Ramos (cell line): ENCODE results near the gene ATP11A.

Experiments
- in situ Hi-C: fragments of 300-500 bp; cut with MboI; formaldehyde crosslinking; loops from one replicate; pipeline ENCODE4 v1.14.3; 2022; ENCODE audit warnings: low sequenced_read_pairs; ENCODE audit not compliant: unreplicated experiment

ATP11A gene

DNA sequence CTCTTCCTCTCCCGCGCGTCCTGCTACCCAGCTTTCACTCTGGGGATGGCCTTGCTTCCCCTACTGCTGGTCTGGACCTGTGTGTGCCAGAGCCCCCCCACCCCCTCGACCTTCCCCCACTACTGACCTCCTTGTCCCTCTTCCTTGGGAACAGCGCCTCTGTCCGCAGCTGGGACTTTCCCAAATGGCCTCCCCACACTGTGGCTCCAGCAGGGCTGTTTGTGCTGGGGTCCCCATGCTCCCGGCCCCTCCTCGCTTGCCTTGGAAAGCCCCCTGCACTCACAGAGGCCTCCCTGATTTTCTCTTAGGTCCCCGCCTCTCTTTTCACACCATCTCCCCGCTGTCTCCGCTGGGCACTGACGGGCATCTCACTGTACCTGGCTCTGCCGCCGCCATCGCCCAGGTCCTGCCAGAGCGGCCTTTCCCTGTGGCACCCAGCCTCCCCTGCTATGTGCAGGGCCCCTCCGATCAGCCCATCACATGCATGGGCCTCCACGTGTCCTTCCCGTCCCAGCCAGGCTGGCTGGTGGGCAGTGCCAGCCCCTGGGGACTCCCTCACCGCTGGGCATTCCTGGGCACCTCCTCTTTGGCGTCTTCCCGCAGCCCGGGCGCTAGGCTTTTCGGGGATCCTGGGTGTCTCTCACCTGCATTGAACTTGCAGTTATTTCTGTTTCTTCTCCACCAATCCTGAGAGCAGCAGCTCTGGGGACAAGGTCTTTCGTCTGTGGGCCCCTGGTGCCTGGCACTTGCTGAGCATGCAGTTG, 118.7 kb downstream of the ATP11A start:
- in situ Hi-C loops: no loop called here

DNA sequence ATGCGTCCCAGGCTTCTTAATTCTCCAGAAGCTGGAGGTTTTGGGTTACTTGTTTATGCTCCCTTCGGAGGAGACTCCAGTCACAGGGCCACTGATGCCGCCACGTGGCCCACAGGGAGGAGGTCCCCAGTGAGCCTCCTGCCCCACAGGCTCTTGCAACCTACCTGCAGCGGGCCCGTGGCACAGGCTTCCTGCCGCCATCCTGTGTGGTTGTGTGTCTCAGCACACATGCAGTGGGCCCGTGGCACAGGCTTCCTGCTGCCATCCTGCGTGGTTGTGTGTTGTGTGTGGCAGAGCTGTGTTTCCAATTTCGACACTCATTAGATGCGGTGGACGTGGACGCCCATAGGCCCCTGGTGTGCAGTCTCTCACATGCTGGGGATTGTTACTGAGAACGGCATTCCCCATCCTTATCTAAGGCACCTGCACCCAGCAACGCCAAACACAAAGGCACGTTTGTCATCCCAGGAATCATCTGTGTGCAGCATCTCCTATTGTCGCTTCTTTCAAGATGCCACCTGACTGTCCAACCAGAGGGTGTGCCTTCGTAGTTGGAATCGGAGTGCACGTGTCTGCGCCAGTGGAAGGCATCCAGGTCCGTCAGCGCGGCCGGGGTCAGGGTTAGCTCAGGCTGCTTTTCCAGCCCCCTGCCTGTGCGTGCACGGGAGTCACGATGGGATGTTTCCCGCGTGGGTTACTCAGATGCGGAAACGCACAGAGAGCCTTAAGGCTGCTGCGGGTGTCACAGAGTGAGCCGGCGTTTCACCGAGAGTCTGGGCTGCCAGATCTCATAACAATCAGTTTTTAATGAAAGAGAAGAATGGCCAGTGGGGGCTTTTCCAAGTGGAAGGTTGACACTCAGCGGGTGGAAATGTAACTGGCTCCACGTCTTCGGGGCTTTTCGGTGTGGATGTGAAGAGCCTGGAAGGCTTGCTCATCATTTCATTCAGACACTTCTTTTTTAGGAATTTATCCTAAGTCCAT, 119.8 kb downstream of the ATP11A start:
- in situ Hi-C loops: no loop called here

DNA sequence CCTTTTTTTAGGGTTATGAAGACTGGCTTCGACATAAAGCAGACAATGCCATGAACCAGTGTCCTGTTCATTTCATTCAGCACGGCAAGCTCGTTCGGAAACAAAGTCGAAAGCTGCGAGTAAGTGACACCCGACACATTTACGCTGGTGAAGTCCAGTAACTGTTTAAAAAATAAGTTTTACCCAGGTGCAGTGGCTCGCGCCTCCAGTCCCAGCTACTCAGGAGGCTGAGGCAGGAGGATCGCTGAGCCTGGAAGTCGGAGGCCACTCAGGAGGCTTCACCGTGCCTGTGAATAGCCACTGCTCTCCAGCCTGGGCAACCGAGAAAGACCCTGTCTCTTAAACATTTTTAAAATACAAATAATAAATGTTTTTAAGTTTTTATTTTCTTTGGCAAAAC, 120.8 kb downstream of the ATP11A start:
- in situ Hi-C loops: no loop called here

DNA sequence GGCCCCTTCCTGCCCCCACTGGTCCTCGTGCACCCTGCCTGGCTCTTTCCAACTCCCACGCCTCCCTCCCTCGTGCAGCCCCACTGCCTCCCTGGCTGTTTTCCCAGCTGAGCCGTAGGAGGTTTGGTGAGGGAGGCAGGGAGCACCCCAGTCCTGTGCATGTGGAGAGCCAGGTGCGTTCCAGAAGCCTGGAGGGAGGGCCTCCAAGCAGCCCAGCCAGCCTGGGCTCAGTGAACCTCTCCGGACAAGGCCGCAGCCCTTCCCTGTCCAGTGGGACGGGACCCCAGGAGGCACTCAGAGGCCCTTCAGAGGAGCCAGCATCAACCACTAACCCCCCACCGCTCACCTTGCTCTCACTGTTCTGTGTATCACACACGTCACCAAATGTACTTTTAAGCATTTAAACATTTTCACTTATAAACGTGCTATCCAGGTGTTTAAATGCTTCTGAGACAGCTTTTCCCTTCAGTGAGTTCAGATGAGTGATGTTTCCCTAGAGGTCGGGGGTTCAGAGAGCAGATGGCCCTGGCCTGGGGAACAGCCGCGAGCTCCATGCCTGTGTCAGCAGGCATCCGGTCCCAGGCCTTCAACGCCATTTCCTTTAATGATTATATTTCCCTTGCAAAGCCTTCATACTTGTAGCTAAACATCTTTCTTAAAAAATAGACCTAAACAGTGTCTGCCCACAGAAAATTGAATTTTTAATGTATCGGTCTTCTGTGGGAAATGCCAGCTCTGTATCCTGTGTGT, 122.6 kb downstream of the ATP11A start:
- in situ Hi-C loops: no loop called here

DNA sequence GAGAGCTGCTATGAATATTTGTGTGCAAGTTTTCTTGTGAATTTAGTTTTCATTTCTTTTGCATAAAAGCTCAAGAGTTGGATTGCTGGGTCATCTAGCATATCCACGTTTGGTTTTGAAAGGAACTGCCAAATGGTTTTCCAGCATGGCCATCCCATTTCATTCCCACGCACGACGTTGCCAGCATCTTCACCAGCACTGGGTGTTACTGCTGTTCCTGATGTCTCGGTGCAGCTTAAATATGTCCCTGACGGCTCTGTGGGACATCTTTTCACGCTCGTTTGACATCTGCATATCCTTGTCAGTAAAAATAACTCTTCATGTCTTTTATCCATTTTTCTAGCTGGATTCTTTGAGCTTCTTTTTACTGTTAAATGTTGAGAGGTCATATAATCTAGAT, 123.7 kb downstream of the ATP11A start:
- in situ Hi-C loops: no loop called here

DNA sequence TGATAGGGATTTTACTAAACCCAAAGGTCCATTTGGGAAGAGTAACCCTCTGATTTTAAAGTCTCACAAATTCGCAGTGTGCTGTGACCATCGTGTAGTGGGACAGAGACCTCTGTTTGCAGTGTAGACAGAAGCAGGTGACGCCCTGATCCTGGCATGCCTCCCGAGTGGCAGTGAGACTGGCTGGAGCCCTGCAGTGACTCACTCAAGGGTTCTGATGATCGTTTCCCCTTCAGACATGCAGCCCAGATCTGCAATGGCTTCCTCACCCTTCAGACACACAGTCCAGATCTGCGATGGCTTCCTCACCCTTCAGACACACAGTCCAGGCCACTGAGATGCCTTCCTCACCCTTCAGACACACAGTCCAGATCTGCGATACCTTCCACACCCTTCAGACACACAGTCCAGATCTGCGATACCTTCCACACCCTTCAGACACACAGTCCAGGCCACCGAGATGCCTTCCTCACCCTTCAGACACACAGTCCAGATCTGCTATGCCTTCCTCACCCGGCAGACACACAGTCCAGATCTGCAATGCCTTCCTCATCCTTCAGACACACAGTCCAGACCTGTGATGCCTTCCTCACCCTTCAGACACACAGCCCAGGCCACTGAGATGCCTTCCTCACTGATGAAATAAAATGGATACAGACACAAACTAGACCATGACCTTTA, 125.2 kb downstream of the ATP11A start:
- in situ Hi-C loops: no loop called here

DNA sequence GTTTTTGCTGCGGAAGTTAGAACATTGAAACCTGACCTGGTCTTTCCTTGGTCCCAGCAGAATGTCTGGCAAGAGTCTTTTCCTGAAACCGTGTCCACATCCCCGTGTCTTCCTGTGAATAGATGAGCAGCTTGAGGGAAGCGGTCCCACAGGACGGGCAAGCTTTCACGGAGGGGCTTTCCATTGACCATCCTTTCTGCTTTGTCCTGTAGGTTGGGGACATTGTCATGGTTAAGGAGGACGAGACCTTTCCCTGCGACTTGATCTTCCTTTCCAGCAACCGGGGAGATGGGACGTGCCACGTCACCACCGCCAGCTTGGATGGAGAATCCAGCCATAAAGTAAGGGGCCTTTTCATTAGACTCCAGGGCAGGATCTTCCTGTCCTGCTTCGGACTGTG, 126.0 kb downstream of the ATP11A start:
- in situ Hi-C loops: no loop called here

DNA sequence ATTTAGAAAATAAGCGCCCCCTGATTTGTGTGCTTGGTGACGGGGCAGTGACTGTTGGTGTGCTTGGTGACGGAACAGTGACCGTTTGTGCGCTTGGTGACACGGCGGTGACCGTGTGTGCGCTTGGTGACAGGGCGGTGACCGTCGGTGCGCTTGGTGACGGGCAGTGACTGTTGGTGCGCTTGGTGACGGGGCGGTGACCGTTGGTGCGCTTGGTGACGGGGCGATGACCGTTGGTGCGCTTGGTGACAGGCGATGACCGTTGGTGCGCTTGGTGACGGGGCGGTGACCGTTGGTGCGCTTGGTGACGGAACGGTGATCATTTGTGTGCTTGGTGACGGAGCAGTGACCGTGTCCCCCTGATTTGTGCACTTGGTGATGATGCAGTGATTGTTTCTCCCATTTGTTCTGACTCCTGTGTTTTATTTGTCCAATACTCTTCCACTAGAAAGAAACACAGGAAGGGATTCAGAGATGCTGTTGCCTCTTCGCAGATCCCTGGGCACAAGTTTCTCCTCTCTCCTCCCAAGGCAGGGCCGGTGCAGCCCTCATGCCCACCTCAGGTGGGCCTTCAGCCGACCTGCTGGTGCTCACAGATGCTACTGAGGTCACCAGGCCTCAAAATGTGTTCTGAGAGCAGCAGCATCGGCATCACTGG, 128.3 kb downstream of the ATP11A start:
- in situ Hi-C loops: no loop called here

DNA sequence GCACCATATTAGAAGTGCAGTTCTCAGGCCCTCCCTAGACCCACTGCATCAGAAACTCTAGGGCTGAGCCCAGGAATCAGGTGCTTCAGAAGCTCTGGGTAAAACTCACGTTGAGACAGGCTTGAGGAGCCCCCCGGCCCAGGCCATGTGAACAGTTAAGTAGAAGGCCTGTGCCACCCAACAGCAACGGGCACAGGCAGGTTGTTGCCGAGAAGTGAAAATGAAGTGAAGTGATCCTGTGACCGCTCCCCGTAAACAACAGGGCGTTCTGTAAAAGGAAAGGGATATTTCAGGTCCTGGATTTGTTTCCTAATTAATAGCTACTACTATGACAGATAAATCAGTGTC, 128.8 kb downstream of the ATP11A start:
- in situ Hi-C loops: no loop called here

DNA sequence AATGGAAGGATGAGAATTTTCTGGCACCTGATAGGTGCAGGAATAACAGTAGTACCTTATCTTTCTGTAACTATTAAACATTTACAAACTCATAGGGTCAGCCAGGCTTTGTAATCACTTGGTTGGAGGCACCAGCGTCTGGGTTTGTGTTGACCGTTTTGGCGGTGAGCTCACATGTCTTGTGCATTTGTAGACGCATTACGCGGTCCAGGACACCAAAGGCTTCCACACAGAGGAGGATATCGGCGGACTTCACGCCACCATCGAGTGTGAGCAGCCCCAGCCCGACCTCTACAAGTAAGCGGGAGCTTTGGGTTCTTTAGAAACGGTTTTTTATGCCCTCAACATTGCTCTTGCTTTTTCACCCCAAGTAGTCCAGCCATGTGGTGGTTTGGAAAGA, 129.3 kb downstream of the ATP11A start:
- in situ Hi-C loops: no loop called here

DNA sequence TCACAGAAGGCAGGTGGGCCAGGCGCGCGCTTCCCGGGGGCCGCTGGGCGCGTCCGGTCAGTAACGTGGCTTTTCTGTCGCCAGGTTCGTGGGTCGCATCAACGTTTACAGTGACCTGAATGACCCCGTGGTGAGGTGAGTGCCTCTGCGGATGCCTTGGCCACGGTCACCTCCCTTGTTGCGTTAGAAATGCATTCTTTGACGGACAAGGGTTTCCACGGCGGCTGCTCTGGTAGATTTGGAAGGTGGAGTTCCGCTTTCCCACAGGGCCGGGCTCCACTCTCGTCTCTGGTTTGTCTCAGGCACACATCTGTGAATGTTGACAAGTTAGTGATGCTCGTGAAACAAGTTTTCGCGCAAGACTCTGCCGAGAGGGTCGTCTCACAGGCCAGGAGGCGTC, 130.0 kb downstream of the ATP11A start:
- in situ Hi-C loops: no loop called here

DNA sequence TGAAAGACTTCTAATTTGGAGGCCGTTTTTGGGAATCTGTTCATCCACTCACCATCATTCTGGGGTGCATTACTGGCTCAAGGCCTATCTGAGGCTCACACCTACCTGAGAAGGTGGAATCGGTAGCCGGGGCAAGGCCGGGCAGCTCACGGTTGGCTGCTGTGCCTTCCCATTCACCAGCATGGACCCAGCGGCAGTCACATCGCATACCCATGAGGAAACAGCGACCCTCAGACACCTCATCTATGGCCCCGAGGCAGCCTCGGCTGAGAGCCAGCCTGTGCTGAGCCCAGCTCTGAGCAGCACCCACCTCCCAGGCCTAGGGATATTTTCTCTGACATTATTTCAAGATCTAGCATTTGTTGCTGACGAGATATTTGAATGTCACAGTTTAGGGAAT, 130.5 kb downstream of the ATP11A start:
- in situ Hi-C loops: no loop called here

DNA sequence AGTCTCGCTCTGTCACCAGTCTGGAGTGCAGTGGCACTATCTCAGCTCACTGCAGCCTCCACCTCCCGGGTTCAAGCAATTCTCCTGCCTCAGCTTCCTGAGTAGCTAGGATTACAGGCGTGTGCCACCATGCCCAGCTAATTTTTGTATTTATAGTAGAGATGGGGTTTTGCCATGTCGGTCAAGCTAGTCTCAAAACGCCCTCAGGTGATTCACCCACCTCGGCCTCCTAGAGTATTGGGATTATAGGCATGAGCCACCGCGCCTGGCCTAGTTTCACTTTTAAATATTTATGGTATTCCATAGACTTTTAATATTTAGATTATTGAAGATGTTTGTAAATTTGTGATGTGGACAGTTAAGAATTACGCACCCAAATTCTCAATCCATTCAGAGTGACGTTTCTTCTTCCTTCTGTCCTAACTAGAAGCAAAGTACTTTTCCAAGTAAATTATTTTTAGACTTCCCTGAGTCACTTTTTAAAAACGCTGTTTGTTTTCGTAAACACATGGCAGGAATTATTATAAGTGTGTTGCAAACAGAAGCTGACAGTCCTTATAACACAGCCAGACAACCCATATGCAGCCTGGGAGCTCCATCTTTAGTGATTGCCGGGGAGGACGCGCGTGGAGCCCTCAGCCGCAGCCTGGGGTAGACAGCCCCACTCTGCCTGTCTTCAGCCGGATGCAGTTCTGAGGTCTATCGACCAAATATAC, 131.7 kb downstream of the ATP11A start:
- in situ Hi-C loops: no loop called here

DNA sequence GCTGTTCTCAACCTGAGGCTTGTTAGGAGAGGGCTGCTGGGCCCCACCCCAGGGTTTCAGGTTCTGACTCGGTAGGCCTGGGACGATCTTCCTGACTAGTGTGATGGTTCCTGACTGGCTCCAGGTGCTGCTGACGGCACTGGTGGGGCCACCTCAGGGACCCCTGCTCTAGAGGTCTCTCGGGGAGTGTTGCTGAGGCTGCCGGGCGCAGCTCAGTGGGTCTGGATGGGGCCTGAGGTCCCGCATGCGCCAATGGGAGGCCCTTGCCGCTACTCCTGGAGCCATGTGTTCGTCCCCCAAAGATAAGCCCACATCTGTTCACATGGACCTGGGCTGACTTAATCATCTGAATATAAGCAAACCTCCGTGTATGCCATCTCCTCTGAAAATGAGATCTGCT, 133.0 kb downstream of the ATP11A start:
- in situ Hi-C loops: no loop called here

DNA sequence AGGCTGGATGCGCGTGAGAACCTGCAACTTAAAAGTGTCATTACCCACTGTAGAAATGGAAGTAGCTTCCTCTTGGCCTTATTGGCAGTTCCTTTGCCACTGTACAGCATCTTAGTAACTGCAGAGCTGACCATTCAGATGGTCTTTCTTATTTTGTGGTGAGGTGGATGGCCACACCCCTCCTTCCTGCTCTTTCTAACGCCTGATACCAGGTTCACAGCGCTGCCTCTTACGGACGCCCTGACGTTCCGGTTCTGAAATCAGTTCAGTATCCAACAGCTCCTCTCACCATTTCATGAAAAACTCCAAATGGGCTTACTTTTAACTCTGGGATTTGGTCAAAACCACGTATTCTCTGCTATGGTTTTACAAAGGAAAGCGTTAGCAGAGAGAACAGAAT, 134.6 kb downstream of the ATP11A start:
- in situ Hi-C loops: no loop called here

DNA sequence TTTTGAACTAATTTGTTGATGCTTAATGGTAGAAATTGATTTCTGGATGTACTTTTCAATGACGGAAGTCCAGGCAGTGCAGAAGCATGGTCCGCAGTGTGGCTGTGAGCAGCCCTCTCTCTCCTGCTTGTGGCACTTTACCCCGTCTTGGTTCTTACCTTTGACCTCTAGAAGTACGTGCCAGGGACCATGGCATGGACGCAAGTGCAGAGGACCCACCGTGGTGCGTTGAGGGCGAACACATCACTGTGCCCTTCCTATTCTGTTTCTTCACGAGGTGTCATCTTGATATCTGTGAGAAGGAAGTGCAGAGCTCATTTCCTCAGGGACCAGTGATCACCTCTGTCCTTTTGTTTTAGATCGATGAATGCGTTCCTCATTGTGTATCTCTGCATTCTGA, 135.2 kb downstream of the ATP11A start:
- in situ Hi-C loops: no loop called here

DNA sequence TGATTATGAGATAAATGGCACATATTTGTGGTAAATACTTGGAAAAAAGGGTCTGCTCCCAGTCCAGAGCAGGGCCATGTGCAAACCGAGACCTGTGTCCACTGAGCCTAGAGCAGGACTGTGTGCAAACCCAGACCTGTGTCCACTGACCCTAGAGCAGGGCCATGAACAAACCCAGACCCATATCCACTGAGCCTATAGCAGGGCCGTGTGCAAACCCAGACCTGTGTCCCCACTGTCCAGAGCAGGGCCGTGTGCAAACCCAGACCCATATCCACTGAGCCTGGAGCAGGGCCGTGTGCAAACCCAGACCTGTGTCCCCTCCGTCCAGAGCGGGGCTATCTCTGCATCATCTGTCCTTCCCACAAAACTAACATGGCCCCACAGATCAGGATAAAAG, 136.0 kb downstream of the ATP11A start:
- in situ Hi-C loops: no loop called here

DNA sequence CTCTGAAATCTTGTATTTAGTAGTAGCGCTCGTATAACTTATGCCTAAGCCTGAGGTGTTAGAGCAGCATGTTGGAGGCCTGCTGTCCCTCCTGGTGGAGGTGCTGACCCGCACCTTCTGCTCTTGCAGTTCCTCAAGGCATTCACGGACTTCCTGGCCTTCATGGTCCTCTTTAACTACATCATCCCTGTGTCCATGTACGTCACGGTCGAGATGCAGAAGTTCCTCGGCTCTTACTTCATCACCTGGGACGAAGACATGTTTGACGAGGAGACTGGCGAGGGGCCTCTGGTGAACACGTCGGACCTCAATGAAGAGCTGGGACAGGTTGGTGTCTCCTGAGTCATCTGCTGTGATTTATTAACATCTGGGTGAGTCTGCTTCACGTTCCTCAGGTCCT, 136.7 kb downstream of the ATP11A start:
- in situ Hi-C loops: no loop called here

DNA sequence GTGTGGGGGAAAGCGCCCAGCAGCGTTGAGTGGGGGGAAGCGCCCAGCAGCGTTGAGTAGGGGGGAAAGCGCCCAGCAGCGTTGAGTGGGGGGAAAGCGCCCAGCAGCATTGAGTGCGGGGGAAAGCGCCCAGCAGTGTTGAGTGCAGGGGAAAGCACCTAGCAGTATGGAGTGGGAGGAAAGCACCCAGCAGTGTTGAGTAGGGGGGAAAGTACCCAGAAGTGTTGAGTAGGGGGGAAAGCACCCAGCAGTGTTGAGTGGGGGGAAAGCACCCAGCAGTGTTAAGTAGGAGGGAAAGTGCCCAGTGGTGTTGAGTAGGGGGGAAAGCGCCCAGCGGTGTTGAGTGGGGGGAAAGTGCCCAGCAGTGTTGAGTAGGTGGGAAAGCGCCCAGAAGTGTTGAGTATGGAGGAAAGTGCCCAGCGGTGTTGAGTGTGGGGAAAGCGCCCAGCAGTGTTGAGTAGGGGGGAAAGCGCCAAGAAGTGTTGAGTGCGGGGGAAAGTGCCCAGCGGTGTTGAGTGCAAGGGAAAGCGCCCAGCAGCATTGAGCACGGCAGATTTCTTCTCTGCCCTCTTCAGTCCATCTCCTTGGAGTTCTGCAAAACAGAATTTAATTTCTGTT, 138.4 kb downstream of the ATP11A start:
- in situ Hi-C loops: no loop called here
